IPS-20b (cell line): ENCODE results near the gene HDAC10.
A peak's percentile ranks its signal among the peaks of the same experiment; 100 is the strongest.

Experiments used
- H3K27ac ChIP-seq: one replicate; pipeline ENCODE4 v1.5.1; 2013; ENCODE audit warnings: low read length
- H3K27me3 ChIP-seq: 2 replicates; pipeline ENCODE4 v1.6.1; 2013; ENCODE audit warnings: mild to moderate bottlenecking, low read length, inconsistent platforms; ENCODE audit not compliant: insufficient read depth
- H3K36me3 ChIP-seq: 2 replicates; pipeline ENCODE4 v1.6.1; 2013; ENCODE audit warnings: low read depth, mild to moderate bottlenecking, inconsistent platforms, low read length, moderate library complexity; ENCODE audit not compliant: insufficient read depth
- H3K4me1 ChIP-seq: 2 replicates; pipeline ENCODE4 v1.6.1; 2013; ENCODE audit warnings: mild to moderate bottlenecking, control low read depth, inconsistent platforms, low read length, moderate library complexity; ENCODE audit not compliant: insufficient read depth
- H3K4me3 ChIP-seq: 2 replicates; pipeline ENCODE4 v1.5.1; 2013; ENCODE audit warnings: mild to moderate bottlenecking, low read length, inconsistent platforms
- H3K9ac ChIP-seq: 2 replicates; pipeline ENCODE4 v1.6.1; 2013; ENCODE audit warnings: low read depth, mild to moderate bottlenecking, inconsistent platforms, low read length, moderate library complexity
- H3K9me3 ChIP-seq: 2 replicates; pipeline ENCODE4 v1.6.1; 2013; ENCODE audit warnings: mild to moderate bottlenecking, low read depth, low read length, inconsistent platforms; ENCODE audit not compliant: insufficient read depth

HDAC10 gene

DNA sequence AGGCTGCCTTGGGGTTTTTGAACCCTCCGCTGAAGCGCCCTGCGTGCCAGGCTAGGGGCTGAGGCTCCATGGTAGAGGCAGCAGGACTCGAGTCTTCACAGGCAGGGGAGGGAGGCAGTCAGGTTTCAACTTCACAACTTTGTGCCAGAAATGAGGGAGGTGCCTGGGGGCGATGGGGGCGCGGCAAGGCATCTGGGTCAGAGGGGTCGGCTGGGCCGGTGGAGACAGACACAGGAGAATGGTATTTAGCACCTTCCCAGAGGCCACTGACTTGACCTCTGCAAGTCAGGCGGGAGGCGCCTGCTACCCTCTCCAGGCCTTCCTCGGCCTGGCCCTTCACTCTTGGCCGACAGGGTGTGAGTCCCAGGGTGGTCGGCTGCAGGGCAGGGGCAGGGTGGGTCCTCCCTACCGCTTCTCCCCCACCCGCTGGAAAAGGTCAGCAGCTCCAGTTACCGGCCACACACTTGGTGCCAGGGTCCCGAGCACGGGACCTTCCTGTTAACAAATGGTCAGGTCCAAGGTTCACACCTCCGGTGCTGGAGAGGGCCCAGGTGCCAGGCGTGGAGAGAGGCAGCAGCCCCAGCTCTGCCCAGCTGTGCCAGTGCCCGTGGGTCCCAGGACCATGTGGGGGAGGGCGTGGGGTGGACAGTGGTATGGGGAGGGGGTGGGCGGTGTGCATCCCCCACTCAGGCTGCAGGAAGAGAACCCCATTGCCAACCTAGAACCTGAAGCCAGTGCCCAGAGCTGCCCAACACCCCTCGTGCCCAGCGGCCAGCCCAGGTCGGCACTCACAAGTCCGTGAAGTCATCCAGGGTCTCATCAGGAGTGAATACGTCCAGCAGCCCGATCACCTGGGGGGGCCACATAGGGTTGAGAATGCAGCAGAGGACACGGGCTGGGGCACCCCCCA is 6.6 kb upstream of the HDAC10 start:
- Histone ChIP-seq H3K4me3 (no peak overlapping the region), H3K9me3 (no peaks in the 10 kb centered on the region), H3K9ac (no peak overlapping the region), H3K4me1 (peaks cover 3% of the 10 kb centered on the region; the same call in 1 of the 2 replicates), H3K27me3 (peaks cover 21% of the 10 kb centered on the region), H3K27ac (no peak overlapping the region), H3K36me3 (no peaks in the 10 kb centered on the region)

GRCh38 chr22:50257041-50257440 is 6.0 kb upstream of the HDAC10 start:
- peaks cover 15% of the 10 kb centered on the region for H3K27me3 ChIP-seq
- peaks cover 1% of the 10 kb centered on the region for H3K4me1 ChIP-seq
- no peaks in the 10 kb centered on the region for H3K36me3 ChIP-seq
- no peaks in the 10 kb centered on the region for H3K9me3 ChIP-seq
- H3K27ac ChIP-seq = no peak overlapping the region
- H3K9ac ChIP-seq = no peak overlapping the region
- no peak overlapping the region for H3K4me3 ChIP-seq

GRCh38 chr22:50256258-50256862 is 5.3 kb upstream of the HDAC10 start:
- no peaks in the 10 kb centered on the region for H3K36me3 ChIP-seq
- no peak overlapping the region for H3K9ac ChIP-seq
- H3K27ac ChIP-seq = no peak overlapping the region
- no peaks in the 10 kb centered on the region for H3K9me3 ChIP-seq
- H3K4me1 ChIP-seq = no peaks in the 10 kb centered on the region; the same call in 1 of the 2 replicates
- H3K27me3 ChIP-seq = peaks cover 11% of the 10 kb centered on the region
- no peak overlapping the region for H3K4me3 ChIP-seq

DNA sequence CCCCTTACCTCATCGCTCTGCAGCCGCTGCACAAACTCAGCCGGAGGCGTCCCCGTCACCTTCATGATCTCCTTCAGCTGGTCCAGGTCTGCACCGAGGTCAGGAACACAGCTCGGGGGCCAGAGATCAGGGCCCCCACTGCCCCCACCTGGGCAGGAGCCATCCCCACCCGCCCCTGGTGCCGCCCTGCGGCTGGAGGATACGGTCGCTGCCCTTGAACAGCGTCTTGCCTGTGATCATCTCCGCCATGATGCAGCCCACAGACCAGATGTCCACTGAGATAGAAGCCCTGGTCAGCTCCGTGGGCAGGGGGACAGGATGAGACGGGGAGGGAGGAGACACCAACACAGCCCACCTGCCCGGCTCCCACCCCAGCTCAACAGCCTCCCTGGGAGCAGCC is 4.5 kb upstream of the HDAC10 start:
- Histone ChIP-seq H3K27me3 (peaks cover 7% of the 10 kb centered on the region), H3K4me3 (no peak overlapping the region), H3K9me3 (no peaks in the 10 kb centered on the region), H3K4me1 (no peaks in the 10 kb centered on the region; the same call in 1 of the 2 replicates), H3K36me3 (no peaks in the 10 kb centered on the region), H3K9ac (no peak overlapping the region), H3K27ac (no peak overlapping the region)

GRCh38 chr22:50255099-50255498 is 4.0 kb upstream of the HDAC10 start:
- Histone ChIP-seq H3K36me3 (no peaks in the 10 kb centered on the region), H3K9ac (no peak overlapping the region), H3K9me3 (no peaks in the 10 kb centered on the region), H3K27me3 (peaks cover 2% of the 10 kb centered on the region), H3K4me1 (no peaks in the 10 kb centered on the region; the same call in 1 of the 2 replicates), H3K4me3 (no peak overlapping the region), H3K27ac (no peak overlapping the region)

- H3K27me3 ChIP-seq = no peaks in the 10 kb centered on the region
- H3K4me3 ChIP-seq = no peak overlapping the region
- H3K9ac ChIP-seq = no peak overlapping the region
- no peaks in the 10 kb centered on the region for H3K36me3 ChIP-seq
- no peaks in the 10 kb centered on the region; the same call in 1 of the 2 replicates for H3K4me1 ChIP-seq
- no peak overlapping the region for H3K27ac ChIP-seq
- H3K9me3 ChIP-seq = no peaks in the 10 kb centered on the region
These were observed 2.9 kb upstream of the HDAC10 start for GRCh38 chr22:50253941-50254340.

- H3K9ac ChIP-seq = no peak overlapping the region
- H3K36me3 ChIP-seq = no peaks in the 10 kb centered on the region
- no peaks in the 10 kb centered on the region for H3K9me3 ChIP-seq
These were observed 2.2 kb upstream of the HDAC10 start for GRCh38 chr22:50253046-50253915.

DNA sequence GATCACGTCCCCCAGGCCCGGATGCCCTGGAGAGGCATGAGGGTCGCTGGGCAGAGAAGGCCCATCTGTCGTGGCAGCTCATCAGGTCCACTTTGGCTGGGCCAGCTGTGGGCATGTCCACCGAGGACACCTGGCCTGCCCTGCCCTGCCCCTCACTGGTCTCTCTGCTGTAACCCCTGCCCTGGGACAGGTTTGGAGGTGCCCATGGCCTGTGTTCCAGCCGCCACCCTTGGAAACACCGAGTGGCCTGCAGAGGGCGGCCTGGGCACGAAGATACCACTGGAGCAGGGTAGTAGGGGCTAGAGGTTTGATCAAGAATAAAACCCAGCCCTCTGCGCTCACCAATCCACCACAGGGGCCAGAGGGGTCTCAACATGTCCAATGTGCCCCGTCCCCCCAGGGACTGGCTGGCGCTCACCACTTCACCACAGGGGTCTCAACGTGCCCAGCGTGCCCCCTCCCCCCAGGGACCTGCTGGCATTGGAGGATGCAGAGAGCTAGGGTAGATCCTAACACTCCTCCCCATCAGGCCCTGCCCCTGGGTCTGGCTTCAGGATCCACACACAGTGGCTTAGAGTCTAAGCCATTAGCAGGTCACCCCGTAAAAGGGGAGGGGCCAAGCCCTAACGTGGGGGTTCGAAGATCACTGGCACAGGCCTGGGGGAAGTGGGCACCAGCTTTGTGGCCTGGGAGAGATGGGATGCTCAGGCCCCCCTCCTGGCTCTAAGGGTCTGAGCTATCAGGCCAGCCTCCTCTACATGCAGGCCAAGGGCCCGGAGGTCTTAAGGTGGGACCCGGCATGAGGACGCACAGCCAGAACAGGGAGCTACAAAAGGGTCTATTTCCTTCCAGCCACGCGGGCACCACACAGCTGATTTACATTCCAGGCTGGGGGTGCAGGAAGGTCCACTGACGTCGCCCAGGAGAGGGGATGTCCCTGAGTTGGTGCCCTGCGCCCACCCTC is 1.3 kb upstream of the HDAC10 start:
- Histone ChIP-seq H3K9ac (no peak overlapping the region), H3K4me3 (peak overlapping the region; percentile 77; the same call in 1 of the 2 replicates), H3K9me3 (no peaks in the 10 kb centered on the region), H3K27ac (no peak overlapping the region), H3K36me3 (no peaks in the 10 kb centered on the region), H3K27me3 (no peaks in the 10 kb centered on the region), H3K4me1 (no peaks in the 10 kb centered on the region; the same call in 1 of the 2 replicates)

More at GRCh38 chr22:50253046-50253915, 2.2 kb upstream of the HDAC10 start:
- Histone ChIP-seq H3K27ac (no peak overlapping the region), H3K4me3 (no peak overlapping the region), H3K27me3 (no peaks in the 10 kb centered on the region), H3K4me1 (no peaks in the 10 kb centered on the region; the same call in 1 of the 2 replicates)

- H3K4me3 ChIP-seq = peak overlapping the region; percentile 77; the same call in 1 of the 2 replicates
- no peaks in the 10 kb centered on the region for H3K9me3 ChIP-seq
- H3K27ac ChIP-seq = no peak overlapping the region
- peaks cover 6% of the 10 kb centered on the region; the same call in 1 of the 2 replicates for H3K36me3 ChIP-seq
- peak overlapping the region; percentile 41; the same call in 1 of the 2 replicates for H3K9ac ChIP-seq
- H3K27me3 ChIP-seq = no peaks in the 10 kb centered on the region
- H3K4me1 ChIP-seq = no peaks in the 10 kb centered on the region; the same call in 1 of the 2 replicates
These were observed 514 bp upstream of the HDAC10 start for GRCh38 chr22:50251477-50252081.

GRCh38 chr22:50250249-50250554 is 863 bp downstream of the HDAC10 start:
- peak overlapping the region; percentile 77 for H3K4me3 ChIP-seq
- no peak overlapping the region for H3K27ac ChIP-seq
- no peak overlapping the region for H3K9ac ChIP-seq
- no peaks in the 10 kb centered on the region; the same call in 1 of the 2 replicates for H3K4me1 ChIP-seq
- H3K27me3 ChIP-seq = no peaks in the 10 kb centered on the region
- peaks cover 9% of the 10 kb centered on the region; the same call in 1 of the 2 replicates for H3K36me3 ChIP-seq
- H3K9me3 ChIP-seq = no peaks in the 10 kb centered on the region
